ENCODE results near the gene FAM13A. TPM values are rescaled to one million over a fixed set of nuclear protein-coding genes. Genes with fewer than 3 reads are reported as not detected.
"Not testable (repeated sequence)": the region's sequence is repeated elsewhere in the genome, so short reads cannot be mapped to it uniquely, and the experiment has no call there.

The FAM13A gene
- total RNA-seq, 4 donors from 2014 or later, result 157 to 327 (median 202) TPM

DNA sequence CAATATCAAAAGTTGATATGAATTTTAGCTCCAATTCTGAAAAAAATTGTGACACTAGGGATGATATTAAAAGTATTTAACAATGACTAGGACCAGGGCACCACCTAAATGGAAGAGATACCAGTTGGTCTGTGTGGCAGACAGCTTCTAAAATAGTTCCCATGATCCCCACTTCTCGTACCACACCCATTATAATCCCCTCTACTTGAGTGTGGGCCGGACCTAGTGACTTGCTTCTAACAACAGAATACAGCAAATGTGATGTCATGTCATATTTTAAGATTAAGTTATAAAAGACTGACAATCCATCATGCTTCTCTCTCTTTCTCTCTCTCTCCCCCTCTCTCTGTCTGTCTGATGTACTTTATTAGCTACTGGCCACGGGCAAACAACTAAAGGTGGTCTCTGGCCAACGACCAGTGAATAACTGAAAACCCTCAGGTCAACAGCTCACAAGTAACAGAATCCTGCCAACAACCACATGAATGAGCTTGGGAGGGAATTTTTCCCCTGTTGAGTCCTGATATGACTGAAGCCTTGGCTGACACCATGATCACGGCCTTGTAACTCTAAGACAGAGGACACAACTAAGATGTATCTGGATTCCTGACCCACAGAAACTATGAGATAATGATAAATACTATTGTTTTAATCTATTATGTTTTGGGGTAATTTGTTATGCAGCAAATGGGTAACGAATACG, 34.4 kb downstream of the FAM13A start:
- Histone ChIP-seq H3K4me3 (replicated peaks in 1 of 3) (no peak overlapping the region), H3K4me1 (no peaks in the 10 kb centered on the region), H3K27ac (no peak overlapping the region), H3K9me3 (no peaks in the 10 kb centered on the region), H3K36me3 (peaks cover 0 to 5% of the 10 kb centered on the region in 2 donors), H3K27me3 (no peaks in the 10 kb centered on the region)
- 76 to 84% methylated on average over 7 of the region's 7 CpGs for WGBS, 2 donors
- intact Hi-C loops (cut with DNase I), result loop anchor here (5.0 to 10.0 kb wide), 3 partner anchors 200 to 488 kb away; no protein-coding TSS in a partner anchor
- no peak for DNase-seq
- no peak for TF ChIP-seq POLR2A (IDR thresholded peaks at IDR 0.05)
- TF ChIP-seq, protein P1, sequence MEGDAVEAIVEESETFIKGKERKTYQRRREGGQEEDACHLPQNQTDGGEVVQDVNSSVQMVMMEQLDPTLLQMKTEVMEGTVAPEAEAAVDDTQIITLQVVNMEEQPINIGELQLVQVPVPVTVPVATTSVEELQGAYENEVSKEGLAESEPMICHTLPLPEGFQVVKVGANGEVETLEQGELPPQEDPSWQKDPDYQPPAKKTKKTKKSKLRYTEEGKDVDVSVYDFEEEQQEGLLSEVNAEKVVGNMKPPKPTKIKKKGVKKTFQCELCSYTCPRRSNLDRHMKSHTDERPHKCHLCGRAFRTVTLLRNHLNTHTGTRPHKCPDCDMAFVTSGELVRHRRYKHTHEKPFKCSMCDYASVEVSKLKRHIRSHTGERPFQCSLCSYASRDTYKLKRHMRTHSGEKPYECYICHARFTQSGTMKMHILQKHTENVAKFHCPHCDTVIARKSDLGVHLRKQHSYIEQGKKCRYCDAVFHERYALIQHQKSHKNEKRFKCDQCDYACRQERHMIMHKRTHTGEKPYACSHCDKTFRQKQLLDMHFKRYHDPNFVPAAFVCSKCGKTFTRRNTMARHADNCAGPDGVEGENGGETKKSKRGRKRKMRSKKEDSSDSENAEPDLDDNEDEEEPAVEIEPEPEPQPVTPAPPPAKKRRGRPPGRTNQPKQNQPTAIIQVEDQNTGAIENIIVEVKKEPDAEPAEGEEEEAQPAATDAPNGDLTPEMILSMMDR (IDR thresholded peaks at IDR 0.05), result no peak

DNA sequence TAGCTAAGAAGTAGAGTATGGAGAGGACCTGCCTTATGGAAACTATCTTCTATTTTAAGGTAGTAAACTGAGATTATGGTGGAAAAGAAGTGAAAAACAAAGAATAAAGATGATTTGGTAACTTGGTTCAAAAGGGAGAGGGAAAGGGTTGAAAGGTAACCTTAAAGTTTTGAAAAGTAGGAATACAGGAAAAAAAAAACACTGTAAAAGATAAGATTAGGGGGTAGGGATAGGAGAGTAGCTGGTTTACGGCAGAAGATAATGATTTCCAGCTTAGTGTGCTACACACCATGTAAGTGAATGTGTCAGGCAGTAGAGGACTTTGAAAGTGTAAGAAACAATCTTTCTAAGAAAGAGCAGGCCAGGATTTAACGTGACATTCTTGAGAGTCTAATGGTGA, 35.3 kb downstream of the FAM13A start:
- no peaks in the 10 kb centered on the region for H3K9me3 ChIP-seq
- peaks cover 0 to 5% of the 10 kb centered on the region in 2 donors for H3K36me3 ChIP-seq
- no peak for TF ChIP-seq POLR2A (IDR thresholded peaks at IDR 0.05)
- TF ChIP-seq, protein P1 (IDR thresholded peaks at IDR 0.05), result no peak
- H3K27ac ChIP-seq, result no peak overlapping the region
- intact Hi-C loops (cut with DNase I), result loop anchor here (5.0 to 10.0 kb wide), 3 partner anchors 199 to 487 kb away; no protein-coding TSS in a partner anchor
- DNase-seq, result no peak
- H3K4me1 ChIP-seq, result no peaks in the 10 kb centered on the region
- WGBS, 2 donors, result 81 to 85% methylated on average over 2 of the region's 2 CpGs
- H3K4me3 ChIP-seq (replicated peaks in 1 of 3), result no peak overlapping the region
- H3K27me3 ChIP-seq, result no peaks in the 10 kb centered on the region

DNA sequence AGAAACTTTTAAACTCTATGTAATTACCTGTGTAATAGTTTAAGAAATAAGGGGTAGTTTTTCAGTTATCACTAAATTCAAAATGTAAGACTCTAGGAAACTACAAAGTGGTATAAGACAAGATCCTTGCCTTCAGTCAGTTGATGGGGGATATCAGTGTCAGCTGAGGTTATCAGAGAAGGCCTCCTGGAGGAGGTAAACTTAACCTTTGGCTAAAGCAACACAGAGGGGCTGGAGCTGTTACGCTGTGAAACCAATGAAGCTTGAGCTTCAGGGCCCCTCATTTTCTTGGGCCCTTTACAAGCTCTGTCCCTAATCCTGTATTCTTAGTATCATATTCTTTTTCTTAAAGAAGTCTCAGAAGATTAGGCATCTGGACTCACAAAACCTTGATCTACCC, 35.9 kb downstream of the FAM13A start:
- WGBS, 2 donors, result 89 to 100% methylated on average over 1 of the region's 1 CpG
- TF ChIP-seq, protein P1 (IDR thresholded peaks at IDR 0.05), result no peak
- TF ChIP-seq POLR2A (IDR thresholded peaks at IDR 0.05), result no peak
- H3K27ac ChIP-seq, result no peak overlapping the region

DNA sequence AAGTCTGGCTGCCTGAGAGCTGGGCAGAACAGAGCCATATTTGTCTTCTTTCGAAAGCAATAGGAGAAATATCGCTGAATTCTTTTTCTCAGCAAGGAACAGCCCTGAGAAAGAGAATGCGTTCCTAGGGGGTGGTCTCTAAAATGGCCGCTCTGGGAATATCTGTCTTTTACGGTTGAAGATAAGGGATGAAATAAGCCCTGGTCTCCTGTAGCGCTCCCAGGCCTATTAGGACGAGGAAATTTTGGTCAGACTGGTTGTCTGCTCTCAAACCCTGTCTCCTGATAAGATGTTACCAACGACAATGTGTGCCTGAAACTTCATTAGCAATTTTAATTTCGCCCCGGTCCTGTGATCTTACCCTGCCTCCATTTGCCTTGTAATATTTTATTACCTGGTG, 42.1 kb downstream of the FAM13A start:
- intact Hi-C loops (cut with DNase I); H3K9me3 ChIP-seq; DNase-seq; H3K4me1 ChIP-seq; H3K36me3 ChIP-seq; H3K4me3 ChIP-seq (replicated peaks in 1 of 3); H3K27ac ChIP-seq; H3K27me3 ChIP-seq: not testable (repeated sequence)
- WGBS, 2 donors, result 97 to 98% methylated on average over 10 of the region's 10 CpGs

More for the DNA sequence above, 35.9 kb downstream of the FAM13A start:
- intact Hi-C loops (cut with DNase I), result loop anchor here (5.0 to 10.0 kb wide), 3 partner anchors 199 to 486 kb away; no protein-coding TSS in a partner anchor
- no peaks in the 10 kb centered on the region for H3K4me1 ChIP-seq
- H3K27me3 ChIP-seq, result no peaks in the 10 kb centered on the region
- peaks cover 0 to 5% of the 10 kb centered on the region in 2 donors for H3K36me3 ChIP-seq
- no peaks in the 10 kb centered on the region for H3K9me3 ChIP-seq
- H3K4me3 ChIP-seq (replicated peaks in 1 of 3), result no peak overlapping the region
- DNase-seq, result no peak

DNA sequence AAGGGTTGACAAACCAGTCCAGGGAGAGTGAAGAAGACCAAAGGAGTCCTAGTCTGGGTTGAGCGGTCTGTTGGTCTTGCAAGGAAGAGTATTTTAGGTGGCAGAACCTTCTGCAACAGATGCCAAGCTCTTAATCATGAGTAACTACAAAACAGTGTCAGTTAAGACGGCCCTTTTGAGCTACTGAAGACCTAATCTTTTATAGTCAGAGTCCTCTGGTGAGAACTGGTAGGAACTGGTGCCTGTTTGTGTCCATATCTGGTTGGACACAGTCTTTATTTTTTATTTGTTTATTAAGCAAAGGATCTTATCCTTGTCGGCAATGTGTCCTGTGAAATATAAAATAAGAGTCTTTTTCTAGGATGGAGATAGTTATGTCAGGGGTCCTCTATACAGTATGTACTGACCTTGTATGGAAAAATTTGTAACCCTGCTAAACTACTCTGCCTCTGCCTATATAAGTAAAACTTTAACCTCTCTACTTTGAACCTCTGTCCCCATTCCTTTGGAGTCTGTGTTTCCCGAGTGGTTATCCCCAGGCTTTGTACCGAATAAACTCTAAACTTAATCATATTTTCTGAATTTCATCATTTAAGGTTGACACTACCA, 47.1 kb downstream of the FAM13A start:
- H3K27me3 ChIP-seq, result no peaks in the 10 kb centered on the region
- TF ChIP-seq, protein P1 (IDR thresholded peaks at IDR 0.05), result no peak
- no peak for TF ChIP-seq POLR2A (IDR thresholded peaks at IDR 0.05)
- no peaks in the 10 kb centered on the region for H3K36me3 ChIP-seq
- H3K4me1 ChIP-seq, result no peaks in the 10 kb centered on the region
- no peak overlapping the region for H3K27ac ChIP-seq
- H3K4me3 ChIP-seq (replicated peaks in 1 of 3), result no peak overlapping the region
- intact Hi-C loops (cut with DNase I), result no loop called here
- no peak for DNase-seq
- H3K9me3 ChIP-seq, result no peaks in the 10 kb centered on the region
- 95 to 96% methylated on average over 5 of the region's 5 CpGs for WGBS, 2 donors
